ENCODE data around the gene DERL3.

Gene DERL3

DNA sequence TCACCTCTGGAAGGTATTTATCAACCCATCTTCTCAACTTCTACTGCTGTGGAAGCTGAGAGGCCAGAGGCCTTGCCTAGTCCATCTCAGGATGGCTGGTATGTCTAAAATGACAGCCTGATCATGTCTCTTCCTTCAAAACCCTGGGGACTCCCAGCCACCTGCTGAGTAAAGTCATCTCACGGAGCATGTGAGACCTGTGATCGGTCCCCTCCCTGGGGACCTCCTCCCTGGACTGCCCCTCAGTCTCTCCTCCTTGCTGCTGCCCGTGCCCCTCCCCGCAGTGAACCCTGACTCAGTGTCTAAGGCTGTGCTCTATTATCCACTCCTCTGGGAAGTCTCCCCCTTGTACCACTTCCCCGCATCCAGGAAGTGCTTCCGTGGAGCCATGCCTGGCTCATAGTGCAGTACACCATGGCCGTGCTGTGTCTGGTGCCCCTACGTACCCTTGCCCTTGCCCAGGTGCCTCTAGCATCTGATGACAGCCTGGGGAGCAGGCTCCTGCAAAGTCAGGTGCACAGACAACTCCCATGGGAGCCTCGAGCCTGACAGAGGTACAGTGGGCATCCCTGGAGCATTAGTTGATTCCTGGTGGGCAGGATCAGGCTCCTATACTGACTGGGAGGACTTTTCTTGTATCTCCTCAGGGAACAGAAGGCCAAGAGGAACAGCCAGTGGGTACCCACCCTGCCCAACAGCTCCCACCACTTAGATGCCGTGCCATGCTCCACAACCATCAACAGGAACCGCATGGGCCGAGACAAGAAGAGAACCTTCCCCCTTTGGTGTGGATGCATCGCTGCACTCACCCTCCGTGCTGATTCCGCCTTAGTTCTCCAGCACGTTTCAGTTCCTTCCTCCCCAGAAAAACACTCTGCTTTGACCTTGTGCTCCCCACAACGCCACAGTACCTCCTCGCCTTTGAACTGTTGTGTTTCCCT is 38.2 kb downstream of the DERL3 start:
- DNase-seq, result no peak

DNA sequence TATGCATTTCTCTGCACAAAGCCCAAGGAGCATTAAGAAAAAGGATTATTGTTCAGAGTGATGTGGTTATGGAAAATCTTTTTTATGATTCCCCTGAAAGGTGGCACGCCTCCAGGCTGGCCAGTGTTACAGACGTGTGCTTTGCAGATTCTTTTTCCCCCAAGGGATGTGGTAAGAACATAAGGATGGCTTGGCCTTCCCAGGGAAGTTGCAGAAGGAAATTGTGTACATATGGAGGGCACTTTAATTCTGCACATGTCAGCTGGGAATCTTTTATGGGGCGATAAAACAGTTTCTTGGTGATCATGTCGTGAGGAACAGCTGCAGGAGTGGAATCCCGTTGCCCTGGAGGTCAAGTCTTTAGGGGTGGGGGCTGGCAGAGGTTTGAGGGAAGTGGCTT is 42.3 kb downstream of the DERL3 start:
- no peak for DNase-seq

DNA sequence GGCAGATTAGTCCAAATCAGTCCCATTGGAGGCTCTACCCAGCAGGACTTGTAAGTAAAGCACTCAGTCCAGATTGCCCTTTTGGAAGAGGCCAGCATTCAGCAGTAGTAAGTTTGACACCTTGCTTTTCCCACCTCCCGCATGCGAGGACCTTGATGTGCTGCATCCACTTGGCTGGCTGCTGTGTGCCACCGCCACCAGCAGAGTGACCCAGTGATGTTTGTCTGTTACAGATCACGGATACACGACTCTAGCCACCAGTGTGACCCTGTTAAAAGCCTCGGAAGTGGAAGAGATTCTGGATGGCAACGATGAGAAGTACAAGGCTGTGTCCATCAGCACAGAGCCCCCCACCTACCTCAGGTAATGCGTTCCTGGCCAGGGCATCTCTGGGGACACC is 45.5 kb downstream of the DERL3 start:
- no peak for DNase-seq

DNA sequence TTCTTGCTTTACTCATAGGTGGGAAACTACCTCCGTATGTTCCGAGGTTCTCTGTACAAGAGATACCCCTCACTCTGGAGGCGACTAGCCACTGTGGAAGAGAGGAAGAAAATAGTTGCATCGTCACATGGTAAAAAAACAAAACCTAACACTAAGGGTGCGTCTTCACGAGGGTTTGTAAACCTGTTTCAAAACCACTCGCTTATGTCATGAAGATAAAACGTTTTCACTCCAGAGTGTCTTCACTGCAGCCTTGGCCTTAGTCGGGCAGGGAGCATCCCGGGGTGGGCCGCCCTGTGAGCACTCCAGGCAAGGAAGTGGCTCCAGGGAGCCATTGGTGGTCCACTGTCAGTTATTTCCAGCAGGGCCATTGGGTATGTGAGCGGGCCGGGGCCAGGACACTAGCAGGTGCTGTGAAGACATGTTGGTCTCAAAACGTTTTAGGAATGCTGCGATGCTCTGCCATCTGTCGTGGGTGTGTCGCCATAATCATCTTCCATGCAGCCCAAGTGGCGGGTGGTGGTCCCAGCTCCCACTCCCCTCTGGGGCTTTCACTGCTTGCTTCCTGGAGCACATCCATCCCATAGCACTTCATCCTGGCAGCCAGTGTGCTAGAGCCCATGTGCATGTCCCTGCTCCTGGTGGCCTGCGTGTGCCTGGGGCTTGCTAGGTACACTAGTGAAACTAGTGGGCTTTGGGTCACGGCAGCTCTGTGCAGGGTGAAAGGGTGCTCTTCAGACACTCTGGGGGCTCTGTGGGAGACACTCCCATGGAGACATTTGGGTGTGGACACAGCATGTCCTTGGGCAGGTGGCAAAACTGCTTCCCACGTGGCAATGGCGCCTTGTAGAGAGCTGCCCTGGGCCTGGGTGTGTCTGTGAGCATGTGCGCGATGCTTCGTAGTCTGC is 46.8 kb downstream of the DERL3 start:
- no peak for DNase-seq

DNA sequence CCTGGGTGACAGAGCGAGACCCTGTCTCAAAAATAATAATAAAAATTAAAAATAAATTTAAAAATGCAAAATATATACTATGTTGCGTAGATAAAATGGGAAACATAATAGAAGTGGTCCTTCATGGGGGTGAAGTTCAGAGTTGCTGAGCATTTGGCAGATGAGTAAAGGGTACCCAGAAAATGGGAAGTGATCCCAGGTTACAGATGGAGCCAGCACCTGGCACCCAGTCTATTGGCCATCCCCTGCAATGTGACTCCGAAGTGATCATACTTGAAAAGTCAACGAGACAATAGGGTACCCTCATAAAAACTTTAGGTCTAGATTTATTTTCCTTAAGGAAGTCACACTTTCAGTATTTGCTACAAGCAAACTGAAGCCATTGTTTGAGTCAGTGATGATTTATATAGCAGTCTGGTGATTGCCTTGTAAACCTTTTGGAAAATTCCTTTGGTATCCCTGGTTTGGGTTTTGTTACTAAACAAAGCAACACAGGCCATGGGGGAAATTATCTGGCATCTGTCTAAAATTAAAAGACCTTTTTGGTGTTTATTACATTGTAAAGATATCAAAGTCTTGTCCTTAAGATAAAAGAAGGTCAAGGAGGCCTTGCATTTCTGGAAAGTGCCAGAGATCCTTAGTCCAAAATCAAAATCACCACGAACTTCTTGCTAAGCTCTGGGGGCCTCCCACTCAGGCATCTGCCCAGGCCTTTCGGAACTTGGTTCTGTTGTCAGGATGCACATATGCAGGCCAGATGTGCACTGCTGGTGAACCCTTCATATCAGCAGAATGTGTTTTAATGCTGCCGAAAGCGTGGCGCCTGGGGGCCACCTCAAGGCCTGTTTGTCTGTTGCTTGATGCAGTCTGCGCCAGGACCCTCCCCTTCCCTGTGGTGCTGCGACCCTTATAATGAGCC is 47.7 kb downstream of the DERL3 start:
- peak; percentile 38 for DNase-seq

DNA sequence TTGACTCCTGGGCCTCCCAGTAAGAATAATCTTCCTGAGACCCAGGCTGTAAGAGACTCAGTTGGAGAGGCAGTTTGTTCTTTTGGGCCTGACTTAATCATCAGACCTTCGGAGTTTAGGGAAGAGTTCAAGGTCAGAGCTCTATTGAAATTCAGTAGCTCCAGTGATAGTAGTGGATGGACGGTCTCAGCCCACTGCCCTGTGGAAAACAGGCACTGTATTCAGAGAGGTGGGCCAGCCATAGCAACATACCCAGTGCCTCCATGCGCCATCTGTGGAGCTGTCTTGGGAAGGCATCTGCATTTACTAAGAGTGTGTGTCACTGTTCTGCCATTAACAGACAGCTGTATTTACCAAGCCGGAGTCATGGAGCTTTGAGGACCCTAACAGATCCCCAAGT is 49.2 kb downstream of the DERL3 start:
- no peak for DNase-seq

DNA sequence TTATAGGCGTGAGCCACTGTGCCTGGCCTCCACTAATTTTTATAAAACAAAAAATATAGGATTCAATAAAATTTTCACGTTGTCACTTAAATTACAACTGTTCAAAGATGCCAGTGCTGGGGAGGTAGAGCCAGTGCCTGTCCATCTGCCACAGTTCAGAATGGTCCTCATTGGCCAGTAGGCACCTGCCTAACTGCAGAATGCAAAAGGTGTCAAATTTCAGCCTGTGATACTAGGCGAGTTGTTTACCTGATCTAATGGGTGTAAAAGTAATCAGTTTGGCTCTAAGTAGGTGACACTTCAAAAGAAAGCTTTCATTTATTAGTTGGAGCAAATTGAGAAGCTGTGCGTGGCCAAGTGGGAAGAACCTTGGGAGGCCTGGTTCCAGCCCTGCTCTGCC is 49.7 kb downstream of the DERL3 start:
- no peak for DNase-seq

DNA sequence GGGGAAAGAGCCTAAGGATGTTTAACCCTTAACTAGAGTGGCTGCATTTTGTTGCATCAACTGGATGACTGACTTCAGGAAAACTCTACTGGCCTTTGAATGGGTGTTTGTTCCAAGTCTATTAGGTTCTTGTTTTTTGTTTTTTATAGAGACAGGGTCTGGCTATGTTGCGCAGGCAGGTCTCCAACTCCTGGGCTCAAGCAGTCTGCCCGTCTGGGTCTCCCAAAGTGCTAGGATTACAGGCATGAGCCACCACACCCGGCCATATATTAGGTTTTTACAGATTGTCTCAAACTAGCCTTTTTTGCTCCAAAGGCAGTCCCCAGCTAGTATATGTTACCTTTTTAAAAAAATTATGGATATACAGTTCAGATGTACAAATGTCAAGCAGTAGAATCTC is 50.9 kb downstream of the DERL3 start:
- no peak for DNase-seq

DNA sequence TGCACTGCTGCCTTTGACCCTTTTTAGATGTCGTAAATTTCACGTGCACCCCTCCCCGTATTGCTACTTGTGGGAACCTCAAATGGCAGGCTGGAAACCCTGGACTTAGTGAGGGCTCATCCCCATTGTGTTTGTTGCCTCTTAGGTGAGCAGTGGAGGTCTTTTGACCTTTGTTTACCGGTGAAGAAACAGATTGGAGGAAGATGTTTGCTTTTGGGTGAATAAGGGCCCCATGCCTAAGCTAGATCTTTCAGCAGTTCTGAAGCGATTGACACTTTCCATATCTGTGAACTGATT is 51.3 kb downstream of the DERL3 start:
- DNase-seq, result no peak

DNA sequence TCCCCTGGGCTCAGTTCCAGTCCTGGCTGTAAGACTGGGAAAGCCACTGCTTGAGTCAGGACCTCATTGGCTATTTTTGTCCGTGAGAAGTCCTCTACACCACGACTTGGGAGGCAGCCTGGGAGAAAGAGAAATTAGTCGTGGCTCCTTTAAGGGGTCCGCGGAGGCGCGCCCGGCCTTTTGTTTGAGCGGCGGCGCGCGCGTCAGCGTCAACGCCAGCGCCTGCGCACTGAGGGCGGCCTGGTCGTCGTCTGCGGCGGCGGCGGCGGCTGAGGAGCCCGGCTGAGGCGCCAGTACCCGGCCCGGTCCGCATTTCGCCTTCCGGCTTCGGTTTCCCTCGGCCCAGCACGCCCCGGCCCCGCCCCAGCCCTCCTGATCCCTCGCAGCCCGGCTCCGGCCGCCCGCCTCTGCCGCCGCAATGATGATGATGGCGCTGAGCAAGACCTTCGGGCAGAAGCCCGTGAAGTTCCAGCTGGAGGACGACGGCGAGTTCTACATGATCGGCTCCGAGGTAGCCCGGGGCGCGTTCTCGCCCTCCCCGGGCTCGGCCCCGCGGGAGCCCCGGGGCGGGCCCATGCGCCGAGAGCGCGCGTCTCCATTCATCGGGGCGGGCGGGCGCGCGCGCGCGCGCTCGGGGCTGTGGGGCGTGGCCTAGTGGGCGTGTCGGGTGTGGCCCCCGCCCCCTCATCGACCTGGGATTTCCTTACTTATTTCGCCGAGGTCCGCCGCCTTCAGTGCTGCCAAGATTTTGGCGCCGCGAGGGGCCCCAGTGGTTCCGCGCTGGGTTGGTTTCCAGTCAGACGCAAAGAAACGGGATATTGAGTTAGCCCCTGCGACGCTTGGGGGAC is 51.8 kb downstream of the DERL3 start, which contains the start of gene SMARCB1:
Gene SMARCB1 (plus strand): TSS at position 215 of the 848 bp plus-strand sequence. CDS start 204 bp downstream, at position 419.
- peak; percentile 89 for DNase-seq

DNA sequence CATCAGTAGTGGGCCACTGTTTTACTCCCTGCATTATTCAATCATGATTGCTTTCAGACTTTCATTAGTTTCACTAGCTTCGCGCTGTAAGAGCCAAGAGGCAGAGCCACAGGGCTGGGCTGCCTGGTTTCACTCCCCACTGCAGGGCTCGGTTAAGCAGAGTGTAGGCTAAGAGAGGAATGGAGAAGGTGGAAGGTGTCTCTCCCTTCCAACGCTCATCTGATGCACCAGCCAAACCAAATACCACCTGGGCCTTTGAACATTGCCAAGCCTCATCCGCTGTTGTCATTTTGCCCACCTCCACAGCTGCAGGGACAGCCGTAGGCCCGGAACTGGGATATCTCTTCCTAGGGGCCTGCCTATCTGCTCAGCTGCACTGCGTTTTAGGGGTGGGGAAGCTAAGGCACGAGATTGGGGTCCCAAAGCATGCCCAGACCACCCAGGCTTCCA is 52.5 kb downstream of the DERL3 start:
- DNase-seq, result no peak
